DND-41 (cell line): ENCODE results near the gene COX14.

Experiments used
- ATAC-seq: fragments of 200-7000 bp; cut with Tn5 transposase; 3 replicates; pipeline ENCODE4 v1.9.1; 2021; ENCODE audit warnings: low read depth; ENCODE audit not compliant: insufficient read depth
- DNase-seq: peaks from one replicate; pipeline ENCODE4 v3.0.0-alpha.2; 2020
- H2AFZ ChIP-seq: 2 replicates; pipeline ENCODE4 v1.6.0; 2012; ENCODE audit warnings: low read depth, low read length
- H3K27ac ChIP-seq: 2 replicates; pipeline ENCODE4 v1.5.1; 2012; ENCODE audit warnings: low read length, inconsistent platforms
- H3K27me3 ChIP-seq: fragments of 200-600 bp; sonication (generic); 2 replicates; pipeline ENCODE4 v1.6.0; 2012; ENCODE audit warnings: low read length, mild to moderate bottlenecking, inconsistent platforms; ENCODE audit not compliant: insufficient read depth, poor library complexity
- H3K36me3 ChIP-seq: 2 replicates; pipeline ENCODE4 v1.5.1; 2012; ENCODE audit warnings: low read length, inconsistent platforms; ENCODE audit not compliant: insufficient read depth
- H3K4me1 ChIP-seq: 2 replicates; pipeline ENCODE4 v1.5.1; 2012; ENCODE audit warnings: mild to moderate bottlenecking, low read length; ENCODE audit not compliant: insufficient read depth
- H3K4me2 ChIP-seq: 2 replicates; pipeline ENCODE4 v1.6.0; 2012; ENCODE audit warnings: mild to moderate bottlenecking, moderate library complexity, low read length, inconsistent platforms; ENCODE audit not compliant: insufficient read depth
- H3K4me3 ChIP-seq, 2 experiments: fragments of 200-600 bp in 1 of 2; shearing (Covaris generic) in 1 of 2; 2 replicates each; pipeline ENCODE4 v1.5.1; 2012 to 2016; ENCODE audit warnings: inconsistent platforms in 2 of 2, low read length in 2 of 2, mild to moderate bottlenecking in 2 of 2, low read depth in 1 of 2, moderate library complexity in 1 of 2
- H3K79me2 ChIP-seq: 2 replicates; pipeline ENCODE4 v1.6.0; 2012; ENCODE audit warnings: low read length, inconsistent platforms; ENCODE audit not compliant: insufficient read depth
- H3K9ac ChIP-seq: 2 replicates; pipeline ENCODE4 v1.6.0; 2012; ENCODE audit warnings: low read depth, mild to moderate bottlenecking, inconsistent platforms, low read length, moderate library complexity
- H3K9me3 ChIP-seq: 2 replicates; pipeline ENCODE4 v1.5.1; 2012; ENCODE audit warnings: low read length, moderate library complexity, mild to moderate bottlenecking, inconsistent platforms; ENCODE audit not compliant: insufficient read depth, severe bottlenecking
- H4K20me1 ChIP-seq: 2 replicates; pipeline ENCODE4 v1.6.0; 2012; ENCODE audit warnings: low read length; ENCODE audit not compliant: insufficient read depth
- CTCF ChIP-seq: IDR thresholded peaks from 2 replicates; pipeline ENCODE4 v1.5.1; 2012; ENCODE audit warnings: borderline replicate concordance, low read length, moderate library complexity, mild to moderate bottlenecking; ENCODE audit not compliant: poor library complexity, severe bottlenecking; ENCODE audit errors: extremely low read depth
- EZH2 ChIP-seq: IDR thresholded peaks from 3 replicates; pipeline ENCODE4 v1.6.1; 2012; ENCODE audit warnings: borderline replicate concordance, low read depth, mild to moderate bottlenecking, moderate library complexity, low read length, inconsistent platforms; ENCODE audit not compliant: severe bottlenecking

The COX14 gene

DNA sequence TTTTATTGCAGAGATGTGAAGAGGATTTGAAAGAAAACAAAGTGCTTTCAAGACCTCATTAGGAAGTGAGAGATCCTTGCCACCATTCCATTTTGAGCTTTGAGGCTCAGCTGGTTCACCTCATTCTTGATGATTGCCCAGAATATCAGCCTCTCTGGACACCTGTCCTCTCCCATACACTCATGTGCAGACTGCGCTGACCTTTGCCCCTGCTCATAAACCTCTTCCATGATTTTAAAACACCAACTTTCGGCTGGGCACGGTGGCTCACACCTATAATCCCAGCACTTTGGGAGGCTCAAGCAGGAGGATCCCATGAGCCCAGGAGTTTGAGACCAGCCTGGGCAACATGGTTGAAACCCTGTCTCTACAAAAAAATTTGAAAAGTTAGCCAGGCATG lies 8.9 kb downstream of the COX14 start:
- H3K4me3 ChIP-seq: no peak overlapping the region
- H3K79me2 ChIP-seq: peaks cover 32% of the 10 kb centered on the region
- H3K9me3 ChIP-seq: no peaks in the 10 kb centered on the region
- TF ChIP-seq EZH2 (no peak), CTCF (no peak)
- H3K9ac ChIP-seq: no peak overlapping the region
- peaks cover 58% of the 10 kb centered on the region for H3K36me3 ChIP-seq
- no peak overlapping the region for H3K27ac ChIP-seq
- peaks cover 4% of the 10 kb centered on the region for H4K20me1 ChIP-seq
- H2AFZ ChIP-seq: no peak overlapping the region
- ATAC-seq (no peak), DNase-seq (no peak)
- no peaks in the 10 kb centered on the region for H3K27me3 ChIP-seq
- no peak overlapping the region for H3K4me2 ChIP-seq
- H3K4me1 ChIP-seq: no peaks in the 10 kb centered on the region

GRCh38 chr12:50121641-50122040 lies 9.6 kb downstream of the COX14 start:
- ATAC-seq (no peak), DNase-seq (no peak)
- Histone ChIP-seq H4K20me1 (peaks cover 4% of the 10 kb centered on the region), H3K4me1 (no peaks in the 10 kb centered on the region), H2AFZ (no peak overlapping the region), H3K9ac (no peak overlapping the region), H3K4me2 (no peak overlapping the region), H3K9me3 (no peaks in the 10 kb centered on the region), H3K27ac (no peak overlapping the region), H3K4me3 (no peak overlapping the region), H3K79me2 (peaks cover 25% of the 10 kb centered on the region), H3K27me3 (no peaks in the 10 kb centered on the region), H3K36me3 (peaks cover 53% of the 10 kb centered on the region)
- TF ChIP-seq CTCF: no peak
- TF ChIP-seq EZH2: no peak

GRCh38 chr12:50123203-50123602 lies 11.2 kb downstream of the COX14 start:
- Histone ChIP-seq H2AFZ (no peak overlapping the region), H3K9me3 (no peaks in the 10 kb centered on the region), H3K36me3 (peaks cover 65% of the 10 kb centered on the region), H4K20me1 (peaks cover 4% of the 10 kb centered on the region), H3K4me1 (no peaks in the 10 kb centered on the region), H3K27me3 (no peaks in the 10 kb centered on the region), H3K9ac (no peak overlapping the region), H3K4me3 (no peak overlapping the region), H3K79me2 (peaks cover 16% of the 10 kb centered on the region), H3K4me2 (no peak overlapping the region), H3K27ac (no peak overlapping the region)
- ATAC-seq (no peak), DNase-seq (no peak)
- TF ChIP-seq CTCF (no peak), EZH2 (no peak)

- Histone ChIP-seq H3K4me1 (no peaks in the 10 kb centered on the region), H2AFZ (no peak overlapping the region), H3K27me3 (no peaks in the 10 kb centered on the region), H3K4me3 (no peak overlapping the region), H3K36me3 (peaks cover 70% of the 10 kb centered on the region), H3K9ac (no peak overlapping the region), H3K4me2 (no peak overlapping the region), H4K20me1 (0 out of 2 replicates have a peak, but pooled peaks cover 2% of the 10 kb centered on the region), H3K9me3 (no peaks in the 10 kb centered on the region), H3K79me2 (0 out of 2 replicates have a peak, but pooled peaks cover 2% of the 10 kb centered on the region), H3K27ac (no peak overlapping the region; the same call in 1 of the 2 replicates)
- TF ChIP-seq CTCF (no peak), EZH2 (no peak)
- ATAC-seq (no peak), DNase-seq (no peak)
Measured at GRCh38 chr12:50127546-50127945, 15.5 kb downstream of the COX14 start.
